HG03280 (cell line): ENCODE data around the gene GATB.
"Not testable (repeated sequence)": the region's sequence is repeated elsewhere in the genome, so short reads cannot be mapped to it uniquely, and the experiment has no call there.

Experiments used
- ATAC-seq: cut with Tn5 transposase; IDR thresholded peaks from one replicate; pipeline ENCODE4 v1.9.1; 2021; ENCODE audit warnings: mild to moderate bottlenecking, moderate library complexity; ENCODE audit not compliant: unreplicated experiment

GATB gene

DNA sequence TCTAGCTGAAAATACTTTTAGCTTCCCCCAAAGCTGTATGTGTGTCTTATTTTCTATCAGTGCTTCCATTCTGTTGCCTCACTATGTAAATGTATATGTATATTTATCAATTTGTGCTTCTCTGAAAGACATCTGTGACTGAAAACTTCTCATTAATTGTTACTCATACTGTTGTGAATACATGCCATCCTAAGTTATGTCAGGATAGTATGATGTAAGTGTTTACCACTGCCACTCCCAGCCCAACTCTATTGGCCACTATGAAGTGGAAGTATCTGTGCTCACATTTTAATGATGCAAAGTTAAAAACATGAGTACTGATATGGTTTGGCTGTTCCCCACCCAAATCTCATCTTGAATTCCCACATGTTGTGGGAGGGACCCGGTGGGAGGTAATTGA is 24.4 kb downstream of the GATB start:
- ATAC-seq = no peak

GRCh38 chr4:151731670-151732069 is 29.1 kb downstream of the GATB start:
- not testable (repeated sequence) for ATAC-seq

DNA sequence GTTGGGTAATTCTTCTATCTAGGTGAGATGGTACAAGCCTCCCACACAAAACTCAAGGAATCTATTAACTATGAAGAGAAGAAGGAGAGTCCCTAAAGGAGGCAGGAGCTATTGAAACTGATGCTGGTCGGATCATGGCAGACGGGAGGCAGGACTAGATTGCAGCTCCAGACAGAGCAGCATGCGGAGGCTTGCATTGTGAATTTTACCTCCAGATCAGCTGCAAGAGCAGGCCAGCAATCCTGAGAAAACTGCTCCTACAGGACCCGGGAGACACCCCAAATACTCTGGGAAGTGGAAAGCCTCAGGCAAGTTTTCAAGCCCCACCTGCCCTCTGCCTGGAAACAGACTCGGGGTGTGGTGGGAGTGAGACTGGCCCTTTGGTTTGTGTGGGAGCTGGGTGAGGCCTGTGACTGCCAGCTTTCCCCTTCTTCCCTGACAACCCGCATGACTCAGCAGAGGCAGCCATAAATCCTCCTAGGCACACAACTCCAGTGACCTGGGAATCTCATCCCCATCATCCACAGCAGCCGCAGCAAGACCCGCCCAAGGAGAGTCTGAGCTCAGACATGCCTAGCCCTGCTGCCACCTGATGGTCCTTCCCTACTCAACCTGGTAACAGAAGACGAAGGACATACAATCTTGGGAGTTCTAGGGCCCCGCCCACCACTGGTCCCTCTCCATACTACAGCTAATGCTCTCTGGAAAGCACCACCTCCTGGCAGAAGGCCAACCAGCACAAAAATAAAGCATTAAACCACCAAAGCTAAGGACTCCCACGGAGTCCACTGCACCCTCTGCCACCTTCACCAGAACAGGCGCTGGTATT is 30.9 kb downstream of the GATB start:
- ATAC-seq = no peak

- ATAC-seq = no peak
These were observed 32.1 kb downstream of the GATB start for GRCh38 chr4:151728679-151729078.

DNA sequence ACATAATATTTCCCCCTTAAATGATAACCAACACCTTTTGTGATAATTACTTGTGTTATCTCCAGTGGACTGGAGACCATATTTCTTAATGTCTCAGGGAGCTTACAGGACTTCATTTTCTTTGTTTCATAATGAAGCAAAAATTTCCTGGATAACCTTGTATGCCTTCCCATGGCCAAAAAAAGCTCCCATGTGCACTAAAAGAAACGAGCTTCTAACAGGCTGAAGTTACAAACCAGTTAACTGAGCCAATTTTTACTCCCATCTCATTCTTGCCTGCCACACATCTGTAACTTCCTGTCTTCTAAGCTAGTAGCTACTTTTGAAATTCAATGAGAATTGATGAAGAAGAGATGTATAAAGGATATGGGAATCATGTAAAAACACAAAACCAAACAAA is 32.8 kb downstream of the GATB start:
- ATAC-seq = no peak

DNA sequence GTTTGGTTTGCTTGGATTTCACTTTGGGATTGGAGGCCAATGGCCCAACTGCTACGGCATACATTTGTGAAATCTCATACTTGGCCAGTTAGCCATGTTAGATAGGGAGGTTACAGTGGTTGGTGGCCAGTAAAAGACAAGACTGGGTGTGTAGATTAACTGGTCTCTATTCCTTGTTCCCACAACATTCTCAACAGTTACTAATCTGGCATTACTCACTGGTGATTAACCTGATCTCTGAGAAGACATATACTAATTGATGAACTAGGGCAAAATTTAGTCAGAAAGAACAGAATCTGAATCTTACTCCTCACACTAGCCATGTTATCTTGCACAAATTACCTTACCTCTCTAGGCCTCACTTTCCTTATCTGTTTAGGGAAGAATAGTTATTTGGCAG is 33.4 kb downstream of the GATB start:
- ATAC-seq = no peak

GRCh38 chr4:151725087-151725486 is 35.7 kb downstream of the GATB start:
- no peak for ATAC-seq

DNA sequence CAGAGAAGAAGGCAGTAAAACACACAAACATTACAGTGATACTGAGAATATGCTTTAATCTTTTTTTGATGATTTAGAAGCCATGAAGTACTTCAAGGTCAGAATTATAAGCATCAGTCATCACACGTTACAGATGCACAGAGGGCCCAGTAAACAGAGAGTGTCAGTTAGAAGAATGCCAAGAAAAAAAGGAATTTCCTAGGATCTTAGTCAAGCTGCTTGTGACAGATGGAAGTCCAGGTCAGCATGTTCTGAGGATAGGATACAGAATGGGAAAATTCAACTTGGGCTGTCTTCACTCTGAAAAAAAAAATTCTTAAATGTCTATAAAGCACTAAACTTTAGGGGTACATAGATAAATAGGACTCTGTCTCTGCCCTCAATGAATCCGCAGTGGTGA is 38.9 kb downstream of the GATB start:
- no peak for ATAC-seq

- ATAC-seq = no peak
These were observed 39.3 kb downstream of the GATB start for GRCh38 chr4:151721466-151721865.

GRCh38 chr4:151719956-151720334 is 40.9 kb downstream of the GATB start:
- no peak for ATAC-seq

DNA sequence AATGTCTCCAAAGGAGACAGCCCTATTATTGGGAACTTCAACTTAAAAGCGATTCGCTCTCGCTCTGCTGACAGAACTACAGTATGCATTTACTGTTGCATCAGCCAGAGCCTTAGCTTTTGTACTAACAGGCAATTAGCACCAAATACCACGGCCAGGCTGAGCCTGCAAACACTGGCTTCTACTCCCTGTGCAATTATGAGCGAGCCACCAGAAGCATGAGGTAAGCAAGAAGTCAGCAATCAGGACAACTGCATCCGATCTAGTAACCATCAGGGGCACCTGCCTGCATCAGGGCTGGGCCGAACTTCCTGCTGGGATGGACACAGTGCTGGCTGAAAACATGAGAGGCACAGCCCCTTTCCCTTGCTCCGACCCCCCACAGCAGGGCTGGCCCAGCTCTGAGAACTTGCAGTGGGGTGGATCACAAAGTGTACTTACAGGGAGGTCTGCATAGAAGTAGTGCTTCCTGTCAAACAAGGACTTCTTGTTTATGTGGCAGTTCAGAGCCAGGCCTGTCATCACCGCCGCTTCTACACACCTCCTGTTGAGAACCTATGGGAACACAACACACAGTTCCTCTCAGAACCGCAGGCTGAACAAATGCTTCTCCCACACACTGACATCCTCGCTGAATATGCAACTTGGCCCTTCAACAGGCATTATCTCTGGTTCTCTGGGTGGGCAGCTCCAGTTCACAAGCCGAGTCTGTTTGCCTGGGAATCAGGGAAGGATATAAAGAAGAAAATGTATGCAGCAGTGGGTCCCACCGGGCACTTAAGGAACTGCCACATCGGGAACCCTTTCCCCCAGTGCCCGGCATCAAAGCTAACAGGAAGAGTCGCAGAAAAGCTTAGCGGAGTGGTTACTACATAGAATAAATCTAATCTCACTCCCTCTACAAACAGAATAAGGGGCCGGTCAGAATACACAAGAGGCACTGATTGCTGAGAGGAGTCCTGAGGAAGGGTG is 41.5 kb downstream of the GATB start:
- ATAC-seq = no peak

GRCh38 chr4:151717909-151718628 is 42.7 kb downstream of the GATB start:
- ATAC-seq = no peak

DNA sequence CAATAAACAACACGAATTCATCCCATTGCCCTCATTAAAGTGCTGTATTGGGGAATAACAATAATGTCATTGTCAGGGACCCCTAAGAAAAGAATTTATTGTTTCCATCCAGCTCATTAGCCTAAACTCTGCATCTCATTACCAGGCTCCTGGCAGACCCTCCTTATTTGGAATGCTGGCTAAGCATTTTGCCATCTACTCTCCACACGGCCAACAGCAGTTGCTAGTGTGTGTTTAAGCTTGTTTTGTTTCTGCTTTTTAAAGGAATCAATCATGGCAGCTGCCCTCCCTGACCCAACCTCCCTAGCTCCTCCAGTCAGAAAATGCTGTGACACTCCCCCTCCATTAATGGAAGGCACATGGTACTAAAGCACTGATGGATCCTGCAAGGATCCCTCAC is 43.5 kb downstream of the GATB start:
- no peak for ATAC-seq

- no peak for ATAC-seq
These were observed 44.5 kb downstream of the GATB start for GRCh38 chr4:151716324-151716723.

- no peak for ATAC-seq
These were observed 44.9 kb downstream of the GATB start for GRCh38 chr4:151715881-151716280.

- ATAC-seq = no peak
These were observed 48.0 kb downstream of the GATB start for GRCh38 chr4:151712777-151713176.

GRCh38 chr4:151711646-151712045 is 49.2 kb downstream of the GATB start:
- no peak for ATAC-seq

- ATAC-seq = no peak
These were observed 51.2 kb downstream of the GATB start for GRCh38 chr4:151709587-151709986.

DNA sequence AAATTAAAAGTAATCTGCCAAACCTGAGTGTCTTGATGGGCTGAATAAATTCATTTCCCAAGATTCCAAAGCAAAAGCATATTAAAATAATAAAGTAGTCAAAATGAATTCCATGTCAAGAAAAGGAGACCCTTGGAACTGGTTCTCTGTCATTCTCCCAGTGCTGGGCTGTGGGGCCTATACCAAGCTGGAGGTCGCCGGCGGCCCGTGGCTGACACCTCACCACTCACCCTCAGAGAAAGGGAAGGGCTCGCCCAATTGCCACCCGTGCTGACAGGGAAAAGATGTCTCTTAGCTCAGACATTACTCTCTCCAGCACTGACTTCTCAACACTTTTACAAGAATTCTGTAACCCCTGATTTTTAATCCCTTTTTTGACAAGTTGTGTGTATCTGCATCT is 51.7 kb downstream of the GATB start:
- no peak for ATAC-seq

DNA sequence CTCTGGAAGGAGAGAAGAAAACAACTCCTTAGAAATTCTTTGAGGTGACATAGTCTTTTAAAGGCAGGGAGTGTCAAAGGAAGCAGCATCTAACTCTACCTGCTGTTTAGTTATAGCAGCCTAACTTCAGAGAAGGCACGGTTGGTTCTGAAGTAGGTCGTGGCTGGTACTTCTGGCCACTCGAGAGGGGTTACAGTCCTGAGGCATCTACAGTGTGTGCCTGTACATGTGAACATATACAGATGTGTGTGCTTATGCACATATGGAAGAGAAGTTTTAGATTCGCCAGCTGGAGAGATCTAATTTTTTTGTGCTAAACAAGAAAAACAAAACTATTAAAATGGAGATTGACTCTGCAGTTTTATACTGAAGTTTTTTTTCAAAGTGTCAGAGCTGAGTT is 52.7 kb downstream of the GATB start:
- no peak for ATAC-seq

GRCh38 chr4:151703401-151703800 is 57.4 kb downstream of the GATB start:
- ATAC-seq = no peak
